ENCODE results near the gene CASR.
A peak's percentile ranks its signal among the peaks of the same experiment; 100 is the strongest.

CASR gene

DNA sequence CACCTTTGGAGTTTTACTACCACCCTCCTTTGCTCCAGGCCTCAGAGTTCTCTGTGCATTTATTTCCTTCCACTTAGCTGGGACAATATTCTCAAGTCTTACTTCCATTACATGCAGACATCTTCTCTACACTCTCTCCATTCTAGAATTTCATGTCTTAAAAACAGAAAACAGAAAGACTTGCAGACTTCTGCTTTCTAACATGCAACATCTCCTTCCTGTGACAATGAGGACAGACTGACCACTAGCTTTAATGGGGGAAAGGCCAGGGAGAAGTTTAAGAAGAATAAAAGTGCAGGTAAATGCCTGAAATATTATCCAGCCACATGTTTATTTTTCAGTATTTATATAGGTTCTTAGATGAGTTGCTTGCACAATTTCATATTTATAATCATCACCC is 124.5 kb downstream of the CASR start:
- DNase-seq: no peak

DNA sequence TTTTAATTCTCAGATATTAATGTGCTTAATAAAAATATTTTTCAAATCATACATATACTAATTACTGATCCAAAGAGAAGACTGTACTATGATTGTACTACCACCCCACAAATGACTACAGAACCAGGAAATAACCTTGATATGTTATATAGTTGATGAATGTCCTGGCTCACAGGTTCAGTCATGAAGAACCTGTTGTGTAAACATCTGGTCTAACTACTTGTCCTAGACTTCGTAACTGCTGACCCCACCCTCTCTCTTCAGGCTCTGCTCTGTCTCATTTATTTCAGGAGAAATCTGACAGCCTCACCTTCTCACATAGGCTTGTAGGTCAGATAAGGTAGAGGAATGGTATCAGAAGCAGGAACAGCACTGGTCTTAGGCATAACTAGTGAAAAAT is 126.9 kb downstream of the CASR start:
- DNase-seq: no peak

DNA sequence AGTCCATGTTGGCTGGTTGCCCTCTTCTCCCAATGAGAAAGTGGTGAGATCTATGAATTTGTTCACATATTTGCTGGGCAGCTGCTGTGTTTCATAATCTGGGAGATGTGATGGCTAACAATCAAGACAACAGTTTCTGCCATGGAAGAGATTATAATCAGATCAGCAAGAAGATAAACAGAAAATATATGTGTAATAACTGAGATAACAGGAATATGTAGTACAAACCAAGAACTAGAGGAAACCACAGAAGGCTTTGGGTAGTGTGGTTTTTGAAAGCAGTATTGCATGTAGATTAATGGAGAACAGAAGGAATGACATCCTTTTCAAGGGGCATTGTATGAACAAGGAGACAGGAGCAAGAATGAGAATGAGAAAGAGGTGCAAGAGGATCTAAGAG is 129.4 kb downstream of the CASR start:
- DNase-seq: no peak

DNA sequence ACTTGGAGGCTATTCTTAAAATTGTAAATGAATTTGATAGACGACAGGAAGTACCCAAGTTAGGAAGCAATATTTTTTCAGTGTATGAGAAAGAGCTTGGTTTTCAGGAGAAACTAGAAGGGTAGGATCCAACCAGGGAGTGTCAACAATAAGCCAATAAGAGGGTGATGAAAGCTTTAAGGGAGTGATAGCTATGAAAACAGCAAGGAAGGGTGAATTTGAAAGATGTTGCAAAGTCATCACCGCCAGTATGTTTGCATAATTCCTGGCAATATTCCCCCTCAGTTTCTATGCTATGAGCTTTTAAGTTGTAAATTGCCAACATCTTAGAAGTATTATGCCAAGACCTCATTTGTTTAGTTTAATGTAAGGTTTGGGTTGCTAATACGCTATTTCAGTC is 129.8 kb downstream of the CASR start:
- DNase-seq: no peak

DNA sequence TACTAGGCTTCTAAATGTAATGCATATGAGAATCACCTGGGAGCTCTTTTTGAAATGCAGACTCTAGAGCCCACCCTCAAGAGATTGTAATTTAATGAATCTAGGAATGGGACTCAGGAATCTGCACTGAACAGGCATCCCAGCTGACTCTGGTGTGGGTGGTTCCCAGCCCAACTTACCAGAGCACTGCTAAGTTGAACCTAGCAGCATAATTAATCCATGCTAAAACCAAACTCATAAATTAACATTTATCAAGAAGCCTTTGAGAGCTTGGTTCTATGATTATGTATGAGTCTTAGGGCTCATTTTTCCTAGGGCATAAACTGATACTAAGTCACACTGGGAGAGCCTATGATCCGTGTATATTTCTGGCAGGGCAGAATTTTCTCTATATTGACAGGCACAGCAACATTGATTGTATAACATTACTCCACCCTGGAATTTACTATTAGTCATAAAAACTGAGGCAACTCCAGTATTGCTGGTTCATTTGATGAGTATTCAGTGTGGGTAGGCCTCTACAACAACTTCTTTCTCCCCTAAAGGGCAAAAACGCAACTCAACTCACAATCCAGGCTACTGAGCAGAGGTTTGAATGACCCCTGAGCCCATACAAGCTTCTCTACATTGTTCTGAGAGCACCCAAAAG is 130.9 kb downstream of the CASR start:
- no peak for DNase-seq

DNA sequence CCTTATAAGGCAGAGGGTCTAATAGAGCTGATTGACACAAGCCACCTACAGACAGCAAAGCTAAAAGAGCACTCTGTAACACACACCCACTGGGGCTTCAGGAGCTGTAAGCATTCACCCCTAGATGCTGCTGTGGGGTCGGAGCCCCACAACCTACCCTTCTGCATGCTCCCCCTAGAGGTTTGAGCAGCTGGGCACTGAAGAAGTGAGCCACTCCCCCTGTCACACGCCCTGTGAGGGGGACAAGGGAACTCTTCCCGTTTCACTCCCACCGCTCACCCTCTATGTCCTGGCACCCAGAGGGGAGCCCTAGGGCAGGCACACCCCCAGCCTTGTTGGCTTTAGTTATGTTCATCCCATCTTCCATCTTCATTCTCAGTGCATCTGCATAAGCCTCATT is 132.2 kb downstream of the CASR start:
- DNase-seq: no peak

DNA sequence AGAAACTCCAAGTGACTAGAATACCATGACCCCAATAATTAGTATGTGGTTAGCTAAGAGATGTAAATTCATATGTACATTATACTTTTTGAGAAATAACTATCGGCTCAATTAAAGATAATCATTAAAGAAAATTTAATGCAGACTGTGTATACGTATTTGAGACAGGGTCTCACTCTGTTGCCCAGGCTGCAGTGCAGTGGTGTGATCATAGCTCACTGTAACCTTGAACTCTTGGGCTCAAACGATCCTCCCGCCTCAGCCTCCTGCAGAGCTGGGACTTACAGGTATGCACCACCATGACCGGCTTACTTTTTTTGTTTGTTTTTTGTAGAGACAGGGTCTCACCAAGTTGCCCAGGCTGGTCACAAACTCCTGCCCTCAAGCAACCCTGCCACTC is 132.9 kb downstream of the CASR start:
- DNase-seq: no peak

DNA sequence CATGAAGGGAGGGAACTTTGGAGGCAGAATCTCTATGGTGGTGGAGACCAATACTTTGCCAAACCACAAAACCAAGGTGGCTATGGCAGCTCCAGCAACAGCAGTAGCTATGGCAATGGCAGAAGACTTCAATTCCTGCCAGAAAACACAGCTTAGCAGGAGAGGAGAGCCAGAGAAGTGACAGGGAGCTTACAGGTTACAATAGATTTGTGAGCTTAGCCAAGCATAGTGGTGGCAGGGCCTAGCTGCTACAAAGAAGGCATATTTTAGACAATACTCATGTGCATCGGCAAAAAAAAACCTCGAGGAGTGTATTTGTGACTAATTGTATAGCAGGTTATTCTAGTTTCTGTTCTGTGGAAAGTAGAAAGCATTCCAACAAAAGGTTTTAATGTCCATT is 135.2 kb downstream of the CASR start:
- DNase-seq: no peak

DNA sequence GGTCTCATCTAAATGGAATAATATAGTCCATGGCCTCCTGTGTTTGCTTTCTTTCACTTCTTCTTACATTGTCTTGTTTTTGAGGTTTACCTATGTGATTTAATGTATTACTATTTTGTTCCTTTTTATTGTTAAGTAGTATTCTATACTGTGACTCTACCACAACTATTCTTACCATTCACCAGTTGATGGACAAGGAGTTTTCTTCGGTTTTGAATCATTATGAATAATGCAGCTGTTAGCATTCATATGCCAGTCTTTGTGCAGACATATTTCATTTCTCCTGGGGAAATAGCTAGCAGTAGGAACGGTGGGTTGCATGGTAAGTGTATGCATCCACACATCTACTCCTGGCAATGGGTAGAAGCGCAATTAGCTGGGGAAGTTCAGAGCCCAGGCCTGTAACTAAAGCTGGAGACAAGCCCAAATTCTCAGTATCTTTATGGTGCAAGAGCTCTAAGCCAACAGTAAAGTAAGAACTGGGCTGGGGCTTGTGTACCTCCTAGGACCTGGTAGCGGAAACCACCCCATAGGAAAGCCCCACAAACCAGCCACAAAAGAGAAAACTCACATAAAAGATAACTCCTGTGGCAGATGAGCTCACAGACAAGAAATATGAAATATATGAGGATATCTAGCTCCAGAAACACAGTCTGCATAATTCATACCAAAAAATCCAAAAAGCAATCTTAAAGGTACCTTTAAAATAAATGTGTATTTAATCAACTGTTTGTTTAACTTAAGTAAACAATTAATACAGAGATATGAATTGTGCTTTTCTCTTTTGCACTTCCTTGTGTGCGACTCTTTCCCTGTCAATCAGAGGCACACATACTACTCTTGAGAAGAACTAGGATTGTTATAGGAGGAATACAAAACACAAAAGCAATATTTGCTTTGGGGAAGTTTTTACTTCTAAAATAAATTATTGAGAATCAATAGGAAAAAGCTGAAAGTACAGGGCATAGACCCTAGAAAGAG is 138.9 kb downstream of the CASR start:
- peak; percentile 14 for DNase-seq

DNA sequence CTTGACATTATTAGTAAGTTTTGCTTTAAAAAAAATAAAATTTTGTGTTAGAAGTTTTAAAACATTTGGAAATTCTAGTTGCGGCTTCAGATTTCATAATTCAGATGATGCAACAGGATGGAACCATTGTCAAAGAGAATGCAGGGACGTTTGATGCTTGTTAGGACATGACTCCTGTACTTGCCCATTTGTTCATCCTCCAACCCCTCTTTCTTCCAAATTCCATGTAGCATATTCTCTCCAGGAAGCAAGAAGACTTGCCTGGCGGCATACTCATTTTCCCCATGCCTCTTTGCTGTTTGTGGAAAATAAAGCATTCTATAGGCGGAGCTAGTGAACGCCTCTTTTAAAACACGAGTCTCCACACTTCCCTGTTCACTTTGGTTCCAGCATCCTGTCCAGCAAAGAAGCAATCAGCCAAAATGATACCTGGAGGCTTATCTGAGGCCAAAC is 141.4 kb downstream of the CASR start, which contains the start of gene CSTA:
Gene CSTA (plus strand): TSS at position 378 of the 453 bp plus-strand sequence. CDS start 45 bp downstream, at position 423.
- DNase-seq: no peak

DNA sequence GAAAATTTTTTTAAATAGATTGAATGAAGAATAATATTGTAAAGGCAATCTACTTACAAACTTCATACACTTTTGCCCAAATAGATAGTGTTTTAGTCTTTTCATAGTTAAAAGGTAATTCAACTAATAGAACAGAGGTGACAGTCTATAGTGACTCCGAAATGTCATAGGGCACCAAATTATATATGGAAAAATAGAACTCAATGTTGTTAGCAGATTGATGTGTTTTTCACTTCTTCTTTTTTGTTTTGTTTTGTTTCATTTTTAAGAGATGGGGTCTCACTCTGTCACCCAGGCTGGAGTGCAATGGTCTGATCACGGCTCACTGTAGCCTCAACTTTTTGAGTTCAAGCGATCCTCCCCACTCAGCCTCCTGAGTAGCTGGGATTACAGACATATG is 142.3 kb downstream of the CASR start:
- no peak for DNase-seq

DNA sequence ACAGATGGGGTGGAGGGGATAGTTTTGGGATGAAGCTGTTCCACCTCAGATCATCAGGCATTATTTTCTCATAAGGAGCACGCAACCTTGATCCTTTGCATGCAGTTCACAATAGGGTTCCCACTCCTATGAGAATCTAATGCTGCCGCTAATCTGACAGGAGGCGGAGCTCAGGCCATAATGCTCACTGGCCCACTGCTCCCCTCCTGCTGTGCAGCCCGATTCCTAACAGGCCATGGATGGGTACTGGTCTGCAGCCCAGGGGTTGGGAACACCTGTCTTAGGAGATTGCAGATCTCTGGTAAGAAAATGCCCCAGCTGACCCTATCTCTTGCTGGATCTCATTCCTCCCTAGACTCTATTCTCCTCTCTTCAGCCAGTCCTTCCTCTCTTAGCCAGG is 148.4 kb downstream of the CASR start:
- no peak for DNase-seq

DNA sequence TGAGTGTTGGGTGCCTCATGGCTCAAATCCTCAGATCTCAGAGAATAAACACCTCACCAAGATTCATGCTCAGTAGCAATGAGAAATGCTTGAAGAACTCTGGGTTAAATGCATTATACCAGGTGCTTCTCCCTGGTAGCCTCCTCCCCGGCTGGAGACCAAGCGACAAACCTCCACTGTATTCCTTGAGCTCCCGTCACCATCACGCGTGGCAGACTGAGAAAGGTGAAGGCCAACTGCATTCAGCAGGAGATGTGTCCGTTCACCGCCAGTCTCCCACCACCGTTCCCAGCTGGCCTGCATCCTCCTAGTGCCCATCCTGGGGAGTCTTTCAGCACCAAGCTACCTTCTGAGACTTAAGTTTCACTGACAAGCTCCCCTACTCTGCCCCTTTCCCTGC is 149.1 kb downstream of the CASR start:
- no peak for DNase-seq
